B cell (primary cell): ENCODE data around the gene CHST3. TPM values are rescaled to one million over a fixed set of nuclear protein-coding genes. Genes with fewer than 3 reads are reported as not detected.

ENCODE experiments used
- ATAC-seq: fragments of 200-7000 bp; cut with Tn5 transposase; one replicate; pipeline ENCODE4 v1.10.0; 2021; ENCODE audit warnings: low read depth, mild to moderate bottlenecking, moderate number of reproducible peaks, moderate library complexity
- CTCF ChIA-PET: fragments of 350-600 bp; sonication (Branson Sonifier 250); formaldehyde crosslinking; loops from one replicate; lab custom pipeline; 2021; ENCODE audit warnings: antibody characterized with exemption, inconsistent platforms; lab: Charles Lee
- POLR2A ChIA-PET: fragments of 350-600 bp; sonication (Branson Sonifier 250); formaldehyde crosslinking; loops from one replicate; lab custom pipeline; 2021; ENCODE audit warnings: antibody characterized with exemption; lab: Charles Lee
- DNase-seq: peaks from one replicate; pipeline ENCODE4 v3.0.0; 2013
- H2AFZ ChIP-seq: 2 replicates; pipeline ENCODE4 v1.6.1; 2012; ENCODE audit warnings: mild to moderate bottlenecking, low read depth, low read length; ENCODE audit not compliant: insufficient read depth, poor library complexity, severe bottlenecking
- H3K27ac ChIP-seq, 2 donors: 1 replicate in 1 of 2; 2 replicates in 1 of 2; pipeline ENCODE4 v1.5.1; 2012 to 2013; ENCODE audit warnings: low read length in 2 of 2, mild to moderate bottlenecking in 2 of 2, moderate library complexity in 1 of 2
- H3K27me3 ChIP-seq, 4 experiments: fragments of 200-600 bp in 1 of 4; sonication (generic) in 1 of 4; replicated peaks in 1 of 4; 1 replicate in 2 of 4; 2 replicates in 2 of 4; pipeline versions ENCODE4 v1.6.1 to v1.7.0; 2013 to 2016; ENCODE audit warnings: low read length in 3 of 4, mild to moderate bottlenecking in 2 of 4, mixed read lengths in 1 of 4, moderate library complexity in 1 of 4; ENCODE audit not compliant: insufficient read depth in 4 of 4, control insufficient read depth in 3 of 4; ENCODE audit errors: control extremely low read depth in 1 of 4
- H3K36me3 ChIP-seq, 2 experiments: replicated peaks in 1 of 2; 1 replicate in 1 of 2; 2 replicates in 1 of 2; pipeline versions ENCODE4 v1.6.1 to v1.7.1; 2013; ENCODE audit warnings: low read length in 1 of 2; ENCODE audit not compliant: insufficient read depth in 2 of 2, control insufficient read depth in 1 of 2; ENCODE audit errors: control extremely low read depth in 1 of 2, extremely low read depth in 1 of 2
- H3K4me1 ChIP-seq, 2 donors: fragments of 200-600 bp in 1 of 2; sonication (generic) in 1 of 2; 1 replicate in 1 of 2; 2 replicates in 1 of 2; pipeline versions ENCODE4 v1.5.1 to v1.6.1; 2013 to 2017; ENCODE audit warnings: low read length in 2 of 2; ENCODE audit not compliant: control insufficient read depth in 2 of 2, insufficient read depth in 2 of 2
- H3K4me2 ChIP-seq: replicated peaks from 2 replicates; pipeline ENCODE3; 2012; ENCODE audit warnings: mild to moderate bottlenecking, low read depth, low read length; ENCODE audit not compliant: poor library complexity, severe bottlenecking
- H3K4me3 ChIP-seq, 5 experiments: fragments of 200-600 bp in 1 of 5; sonication (generic) in 1 of 5; 1 replicate in 3 of 5; 2 replicates in 2 of 5; pipeline versions ENCODE4 v1.5.1 to v1.7.0; 2011 to 2016; ENCODE audit warnings: low read length in 4 of 5, mild to moderate bottlenecking in 4 of 5, low read depth in 2 of 5, control low read depth in 1 of 5, moderate library complexity in 1 of 5; ENCODE audit not compliant: insufficient read depth in 1 of 5; ENCODE audit errors: control extremely low read depth in 1 of 5, extremely low read depth in 1 of 5
- H3K79me2 ChIP-seq: fragments of 200-600 bp; sonication (generic); one replicate; pipeline ENCODE4 v1.6.0; 2016; ENCODE audit warnings: low read length; ENCODE audit not compliant: control insufficient read depth, insufficient read depth
- H3K9ac ChIP-seq: fragments of 200-600 bp; sonication (generic); 2 replicates; pipeline ENCODE4 v1.6.1; 2017; ENCODE audit warnings: mild to moderate bottlenecking, low read length, moderate library complexity
- H3K9me3 ChIP-seq, 3 donors: one replicate each; pipeline versions ENCODE4 v1.6.1 to v1.7.1; 2013; ENCODE audit warnings: low read length in 2 of 3; ENCODE audit not compliant: control insufficient read depth in 2 of 3, insufficient read depth in 1 of 3; ENCODE audit errors: control extremely low read depth in 1 of 3
- H4K20me1 ChIP-seq: 2 replicates; pipeline ENCODE4 v1.6.0; 2012; ENCODE audit warnings: mild to moderate bottlenecking, low read length; ENCODE audit not compliant: insufficient read depth, control insufficient read depth, poor library complexity, severe bottlenecking
- H3K27ac Mint-ChIP-seq: one replicate; pipeline ENCODE4 v1.8.0; 2021; ENCODE audit warnings: mixed read lengths
- H3K27me3 Mint-ChIP-seq: one replicate; pipeline ENCODE4 v1.8.0; 2021; ENCODE audit warnings: mixed read lengths
- H3K4me1 Mint-ChIP-seq: one replicate; pipeline ENCODE4 v1.8.0; 2021; ENCODE audit warnings: mixed read lengths
- H3K4me3 Mint-ChIP-seq: one replicate; pipeline ENCODE4 v1.8.0; 2021; ENCODE audit warnings: mixed read lengths
- H3K9me3 Mint-ChIP-seq: one replicate; pipeline ENCODE4 v1.8.0; 2022; ENCODE audit warnings: mixed read lengths; ENCODE audit not compliant: insufficient read depth
- EZH2 ChIP-seq: IDR thresholded peaks from 2 replicates; pipeline ENCODE4 v1.6.1; 2012; ENCODE audit warnings: borderline replicate concordance, low read depth, mild to moderate bottlenecking, moderate library complexity, low read length; ENCODE audit not compliant: insufficient read depth, poor library complexity, severe bottlenecking
- WGBS: methylation state at CpG from one replicate; pipeline ENCODE4 v1.1.5; 2013; ENCODE audit warnings: missing lambda C conversion rate; ENCODE audit not compliant: insufficient coverage; 5-methylcytosine and 5-hydroxymethylcytosine counted together
- intact Hi-C: fragments of 100-400 bp; cut with micrococcal nuclease; formaldehyde crosslinking; loops from one replicate; pipeline ENCODE4 v1.10.0; 2022
- polyA plus RNA-seq: library from polyadenylated mRNA; depleted of rRNA; stranded (reverse); fragments of >200 nt; gene quantifications from 2 replicates; pipeline ENCODE4 v1.2.3, GENCODE V29; 2012
- total RNA-seq, 2 donors: library from RNA; stranded (reverse); fragments of 120-200 nt in 1 of 2; gene quantifications; 1 replicate in 1 of 2; 2 replicates in 1 of 2; pipeline versions ENCODE4 v1.2.3 to v1.2.4, GENCODE V29; 2013 to 2022
- TF ChIP-seq, protein P1 (sequence below): fragments of 200-600 bp; IDR thresholded peaks from one replicate; pipeline ENCODE4 v1.8.0; 2022; ENCODE audit warnings: antibody characterized with exemption, mild to moderate bottlenecking

Gene CHST3
- total and polyA plus RNA-seq, 2 donors (not counting 1 experiment from before 2014, with no cell fraction given) = 0.01 TPM; not detected in 1

DNA sequence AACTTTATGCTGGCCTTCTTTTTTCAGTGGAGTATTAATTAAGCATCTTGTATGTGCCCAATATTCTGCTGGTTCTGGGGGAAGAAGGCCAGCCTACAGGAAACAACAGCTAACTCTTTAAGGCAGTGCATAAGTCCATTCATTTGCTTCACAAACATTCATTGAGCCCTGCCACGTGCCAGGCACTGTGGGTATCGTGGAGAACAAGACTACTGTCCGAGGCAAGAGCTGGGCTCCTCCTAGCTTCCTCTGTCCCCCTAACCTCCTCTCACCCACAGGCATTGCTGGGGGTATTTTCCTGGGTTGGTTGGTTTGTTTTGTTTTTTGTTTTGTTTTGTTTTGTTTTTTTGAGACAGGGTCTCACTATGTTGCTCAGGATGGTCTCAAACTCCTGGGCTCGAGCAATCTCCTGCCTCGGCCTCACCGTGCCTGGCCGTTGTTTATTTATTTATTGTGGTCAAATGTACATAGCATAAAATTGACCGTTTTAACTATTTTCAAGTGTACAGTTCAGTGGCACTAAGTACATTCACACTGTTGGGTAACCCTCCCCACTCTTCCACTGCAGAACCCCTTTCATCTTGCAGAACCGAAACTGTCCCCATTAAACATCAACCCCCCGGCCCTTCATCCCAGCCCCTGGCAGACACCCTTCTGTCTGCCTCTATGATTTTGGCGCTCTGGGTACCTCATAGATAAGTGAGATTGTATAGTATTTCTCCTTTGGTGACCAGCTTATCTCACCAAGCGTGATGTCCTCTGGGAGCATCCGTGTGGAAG lies 32.6 kb downstream of the CHST3 start:
- Histone ChIP-seq H3K27me3 (peaks cover 0 to 3% (median 0%) of the 10 kb centered on the region in 4 experiments), H3K36me3 (no peaks in the 10 kb centered on the region), H3K4me3 (no peak overlapping the region), H3K9me3 (no peaks in the 10 kb centered on the region), H3K9ac (no peak overlapping the region), H3K4me1 (peaks cover 18 to 21% of the 10 kb centered on the region in 2 donors), H3K79me2 (no peaks in the 10 kb centered on the region), H4K20me1 (no peaks in the 10 kb centered on the region), H3K4me2 (no peak overlapping the region), H3K27ac (no peak overlapping the region), H2AFZ (no peak overlapping the region)
- H3K4me1 Mint-ChIP-seq = peaks cover 21% of the 10 kb centered on the region
- H3K9me3 Mint-ChIP-seq = no peaks in the 10 kb centered on the region
- WGBS = 82% methylated on average over 4 of the region's 13 CpGs
- CTCF ChIA-PET = no interaction called here
- no peak overlapping the region for H3K4me3 Mint-ChIP-seq
- intact Hi-C loops = no loop called here
- ATAC-seq (no peak), DNase-seq (no peak)
- TF ChIP-seq EZH2 = no peak
- TF ChIP-seq, protein P1, sequence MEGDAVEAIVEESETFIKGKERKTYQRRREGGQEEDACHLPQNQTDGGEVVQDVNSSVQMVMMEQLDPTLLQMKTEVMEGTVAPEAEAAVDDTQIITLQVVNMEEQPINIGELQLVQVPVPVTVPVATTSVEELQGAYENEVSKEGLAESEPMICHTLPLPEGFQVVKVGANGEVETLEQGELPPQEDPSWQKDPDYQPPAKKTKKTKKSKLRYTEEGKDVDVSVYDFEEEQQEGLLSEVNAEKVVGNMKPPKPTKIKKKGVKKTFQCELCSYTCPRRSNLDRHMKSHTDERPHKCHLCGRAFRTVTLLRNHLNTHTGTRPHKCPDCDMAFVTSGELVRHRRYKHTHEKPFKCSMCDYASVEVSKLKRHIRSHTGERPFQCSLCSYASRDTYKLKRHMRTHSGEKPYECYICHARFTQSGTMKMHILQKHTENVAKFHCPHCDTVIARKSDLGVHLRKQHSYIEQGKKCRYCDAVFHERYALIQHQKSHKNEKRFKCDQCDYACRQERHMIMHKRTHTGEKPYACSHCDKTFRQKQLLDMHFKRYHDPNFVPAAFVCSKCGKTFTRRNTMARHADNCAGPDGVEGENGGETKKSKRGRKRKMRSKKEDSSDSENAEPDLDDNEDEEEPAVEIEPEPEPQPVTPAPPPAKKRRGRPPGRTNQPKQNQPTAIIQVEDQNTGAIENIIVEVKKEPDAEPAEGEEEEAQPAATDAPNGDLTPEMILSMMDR = no peak
- no peak overlapping the region for H3K27ac Mint-ChIP-seq
- POLR2A ChIA-PET = no interaction called here
- peaks cover 7% of the 10 kb centered on the region for H3K27me3 Mint-ChIP-seq

DNA sequence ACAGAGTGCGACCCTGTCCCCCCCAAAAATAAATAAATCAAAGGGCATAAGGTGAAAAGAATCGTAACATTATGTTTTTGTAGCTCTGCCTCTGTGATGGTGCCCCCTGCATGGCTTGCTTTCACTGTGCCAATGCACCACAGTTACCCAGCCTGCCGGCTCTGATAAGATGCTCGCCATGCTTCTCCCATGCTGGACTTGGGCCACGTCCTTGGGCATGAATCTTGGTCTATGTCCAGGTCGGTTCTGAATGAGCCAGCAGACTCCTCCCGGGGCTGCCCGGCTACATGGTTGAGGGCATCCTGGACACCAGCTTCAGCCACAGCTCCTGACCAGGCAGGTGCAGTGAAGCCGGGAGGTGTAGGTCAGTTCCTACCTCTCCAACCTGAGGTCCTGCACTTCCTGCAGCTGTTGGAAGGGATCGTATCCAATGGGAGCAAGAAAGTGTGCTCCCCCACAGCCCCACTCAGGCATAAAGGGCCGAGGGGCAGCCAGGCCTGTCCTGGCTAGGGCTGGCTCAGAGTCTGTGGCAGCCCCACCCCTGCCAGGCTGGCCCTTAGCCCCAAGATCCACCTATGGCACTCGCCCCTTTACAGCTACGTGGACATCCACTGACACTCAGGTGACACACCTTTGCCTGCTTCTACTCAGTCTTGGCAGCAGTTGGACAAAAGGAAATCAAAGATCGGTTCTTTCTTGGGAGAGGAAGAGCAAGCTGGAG lies 34.1 kb downstream of the CHST3 start:
- TF ChIP-seq EZH2 = no peak
- TF ChIP-seq, protein P1 = no peak
- Histone ChIP-seq H4K20me1 (no peaks in the 10 kb centered on the region), H3K4me1 (peaks cover 18 to 21% of the 10 kb centered on the region in 2 donors), H3K9ac (no peak overlapping the region), H3K79me2 (no peaks in the 10 kb centered on the region), H3K36me3 (no peaks in the 10 kb centered on the region), H3K27me3 (peaks cover 0 to 3% (median 0%) of the 10 kb centered on the region in 4 experiments), H3K9me3 (no peaks in the 10 kb centered on the region), H3K4me3 (no peak overlapping the region), H3K4me2 (no peak overlapping the region), H2AFZ (no peak overlapping the region), H3K27ac (no peak overlapping the region)
- ChIA-PET POLR2A (no interaction called here), CTCF (interaction anchor here (1.3 kb wide), 1 partner anchor 102 kb away, joined by 3 read pairs; no protein-coding TSS in a partner anchor)
- 84% methylated on average over 12 of the region's 14 CpGs for WGBS
- H3K27me3 Mint-ChIP-seq = peaks cover 7% of the 10 kb centered on the region
- H3K27ac Mint-ChIP-seq = no peak overlapping the region
- H3K4me3 Mint-ChIP-seq = no peak overlapping the region
- ATAC-seq (no peak), DNase-seq (no peak)
- no peaks in the 10 kb centered on the region for H3K9me3 Mint-ChIP-seq
- intact Hi-C loops = no loop called here
- H3K4me1 Mint-ChIP-seq = peaks cover 21% of the 10 kb centered on the region
